HG02938 (cell line): Measurements from ENCODE around the gene FMN2.

ENCODE experiments used
- ATAC-seq: cut with Tn5 transposase; IDR thresholded peaks from one replicate; pipeline ENCODE4 v1.9.1; 2021; ENCODE audit warnings: mild to moderate bottlenecking, moderate library complexity; ENCODE audit not compliant: unreplicated experiment

FMN2 gene

DNA sequence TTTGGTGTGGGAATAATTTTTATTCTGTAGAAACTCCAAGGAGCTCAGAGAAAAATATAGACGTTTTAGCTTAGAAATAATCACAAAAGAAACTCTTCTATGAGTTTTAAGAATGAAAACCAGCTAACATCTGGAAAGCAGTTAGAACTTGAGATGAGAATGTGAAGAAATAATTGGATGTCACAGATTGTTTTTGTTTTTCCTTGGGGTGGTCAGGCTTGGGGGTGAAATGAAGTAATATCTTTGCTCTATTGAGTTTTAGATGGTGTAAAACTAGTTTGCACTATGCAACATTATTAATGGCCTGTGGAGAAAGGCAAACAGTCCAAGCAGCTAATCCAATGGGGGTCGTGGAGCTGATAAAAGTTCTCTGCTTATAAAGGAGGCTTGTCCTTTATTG lies 101.2 kb downstream of the FMN2 start:
- no peak for ATAC-seq

DNA sequence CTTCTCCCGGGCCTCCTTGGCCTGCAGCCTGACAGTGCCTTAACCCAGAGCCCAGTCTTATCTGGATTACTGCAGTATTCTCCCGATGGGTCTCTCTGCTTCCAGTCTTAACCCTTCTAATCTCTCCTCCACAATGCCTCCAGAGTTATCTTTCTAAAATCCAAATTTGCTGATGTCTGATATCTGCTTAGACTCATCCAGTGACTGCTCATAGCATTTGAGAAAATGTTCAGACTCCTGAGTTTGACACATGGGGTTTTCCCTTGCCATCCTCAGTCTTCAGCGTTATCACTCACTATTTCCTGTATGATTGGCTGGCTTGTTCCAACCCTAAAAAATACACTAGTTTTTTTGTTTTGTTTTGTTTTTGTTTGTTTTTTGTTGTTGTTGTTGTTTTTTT lies 102.0 kb downstream of the FMN2 start:
- no peak for ATAC-seq

DNA sequence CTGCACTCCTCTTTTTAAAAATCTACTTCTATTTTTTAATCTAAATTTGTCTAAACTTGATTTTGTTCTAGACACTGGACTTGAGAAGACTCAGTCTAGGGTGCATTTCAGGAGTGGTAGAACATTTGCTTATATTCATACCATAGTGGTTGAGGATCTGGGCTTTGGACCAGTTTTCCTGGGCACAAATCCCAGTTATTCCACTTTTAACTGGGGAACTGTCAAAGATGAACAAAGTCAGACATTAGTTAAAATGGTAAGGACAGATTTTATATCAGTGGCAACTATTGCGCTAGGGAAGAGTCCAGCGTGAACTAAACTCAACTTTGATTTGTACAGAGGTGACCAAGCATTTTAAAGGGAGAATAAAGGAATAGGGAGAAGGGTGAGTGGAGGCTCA lies 102.4 kb downstream of the FMN2 start:
- no peak for ATAC-seq

DNA sequence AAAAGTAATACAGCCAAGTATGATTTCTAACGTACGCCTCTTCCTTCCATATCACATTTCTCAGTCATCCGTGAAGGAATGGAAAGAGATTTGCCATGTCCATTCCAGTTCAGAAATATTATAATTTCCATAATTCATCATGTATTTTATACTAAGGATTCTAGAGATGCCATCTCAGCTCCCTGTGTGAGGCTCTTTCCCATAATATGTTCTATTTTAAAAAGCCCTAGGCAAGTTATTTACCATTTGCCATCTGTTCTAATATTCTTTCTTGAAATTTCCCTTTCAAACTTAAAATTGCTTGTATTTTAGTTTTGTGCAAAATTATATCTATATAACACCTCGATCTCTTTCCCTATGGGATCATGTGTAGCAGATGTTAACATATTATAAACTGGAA lies 106.7 kb downstream of the FMN2 start:
- no peak for ATAC-seq

GRCh38 chr1:240199758-240200645 lies 108.3 kb downstream of the FMN2 start:
- ATAC-seq = no peak

- ATAC-seq = no peak
Observed at GRCh38 chr1:240201931-240202330, 110.2 kb downstream of the FMN2 start.

GRCh38 chr1:240207073-240207709 lies 115.5 kb downstream of the FMN2 start:
- ATAC-seq = no peak

GRCh38 chr1:240210026-240210425 lies 118.3 kb downstream of the FMN2 start:
- no peak for ATAC-seq

DNA sequence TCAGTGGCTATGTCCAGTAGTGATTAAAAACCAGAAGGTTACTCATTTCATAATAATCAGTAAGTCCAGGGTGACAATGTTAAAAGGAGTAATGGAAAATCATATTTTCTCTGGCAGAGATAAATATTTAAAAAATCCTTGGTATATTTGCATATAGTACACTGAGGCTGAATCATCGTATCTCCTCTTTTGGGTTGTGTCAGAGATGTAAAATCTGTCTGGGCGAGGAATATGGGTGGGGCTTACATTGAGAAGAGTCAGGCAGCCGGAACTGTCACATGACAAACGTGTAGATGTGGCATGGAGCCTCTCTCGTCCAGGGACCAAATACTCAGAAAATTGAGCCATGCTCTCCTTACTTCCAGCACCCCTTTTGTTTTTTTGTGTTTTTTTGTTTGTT lies 120.9 kb downstream of the FMN2 start:
- ATAC-seq = no peak

- ATAC-seq = no peak
Observed at GRCh38 chr1:240217403-240217802, 125.7 kb downstream of the FMN2 start.

- no peak for ATAC-seq
Observed at GRCh38 chr1:240219104-240219503, 127.4 kb downstream of the FMN2 start.

DNA sequence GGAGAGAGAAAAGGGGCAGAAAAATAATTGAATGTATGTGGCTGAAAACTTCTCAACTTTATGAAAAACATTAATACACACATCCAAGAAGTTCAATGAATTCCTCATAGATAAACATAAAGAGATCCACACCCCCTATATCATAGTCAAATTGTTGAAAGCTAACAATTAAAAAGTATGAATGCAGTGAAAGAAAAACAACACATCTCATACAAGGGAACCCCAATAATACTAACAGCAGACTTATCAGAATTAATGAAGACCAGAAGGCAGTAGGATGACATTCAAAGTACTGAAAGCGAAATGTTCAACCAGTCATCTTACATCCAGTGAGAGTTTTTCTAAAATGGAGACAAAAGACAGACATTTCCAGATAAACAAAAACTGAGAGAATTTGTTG lies 134.4 kb downstream of the FMN2 start:
- no peak for ATAC-seq

- ATAC-seq = no peak
Observed at GRCh38 chr1:240230816-240231215, 139.1 kb downstream of the FMN2 start.

DNA sequence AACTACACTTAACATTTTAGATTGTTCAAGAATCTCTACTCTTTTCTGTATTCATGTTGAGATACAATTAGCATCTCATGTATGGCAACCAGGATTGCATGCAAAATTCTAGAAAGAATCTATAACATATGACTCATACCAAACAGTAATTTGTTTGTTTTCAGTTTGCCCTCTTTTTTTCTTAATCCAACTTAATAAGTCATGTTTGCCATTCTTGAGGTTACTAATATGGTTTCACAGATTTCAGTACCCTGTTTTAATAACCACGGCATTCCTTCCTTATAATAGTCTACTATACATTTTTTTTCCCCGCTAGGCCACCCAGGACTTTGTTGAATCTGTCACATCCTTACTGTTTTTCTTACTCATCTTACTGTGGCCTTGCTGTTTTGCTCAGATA lies 140.8 kb downstream of the FMN2 start:
- no peak for ATAC-seq

- no peak for ATAC-seq
Observed at GRCh38 chr1:240234485-240235210, 143.0 kb downstream of the FMN2 start.

- no peak for ATAC-seq
Observed at GRCh38 chr1:240235521-240236288, 144.0 kb downstream of the FMN2 start.

- ATAC-seq = no peak
Observed at GRCh38 chr1:240237305-240237721, 145.6 kb downstream of the FMN2 start.

- ATAC-seq = no peak
Observed at GRCh38 chr1:240239309-240239708, 147.6 kb downstream of the FMN2 start.

GRCh38 chr1:240241278-240241677 lies 149.6 kb downstream of the FMN2 start:
- ATAC-seq = no peak

- ATAC-seq = no peak
Observed at GRCh38 chr1:240242601-240243144, 151.0 kb downstream of the FMN2 start.
